ENCODE data around the gene ABCD4.
"Not testable (repeated sequence)": the region's sequence is repeated elsewhere in the genome, so short reads cannot be mapped to it uniquely, and the experiment has no call there.

The ABCD4 gene

DNA sequence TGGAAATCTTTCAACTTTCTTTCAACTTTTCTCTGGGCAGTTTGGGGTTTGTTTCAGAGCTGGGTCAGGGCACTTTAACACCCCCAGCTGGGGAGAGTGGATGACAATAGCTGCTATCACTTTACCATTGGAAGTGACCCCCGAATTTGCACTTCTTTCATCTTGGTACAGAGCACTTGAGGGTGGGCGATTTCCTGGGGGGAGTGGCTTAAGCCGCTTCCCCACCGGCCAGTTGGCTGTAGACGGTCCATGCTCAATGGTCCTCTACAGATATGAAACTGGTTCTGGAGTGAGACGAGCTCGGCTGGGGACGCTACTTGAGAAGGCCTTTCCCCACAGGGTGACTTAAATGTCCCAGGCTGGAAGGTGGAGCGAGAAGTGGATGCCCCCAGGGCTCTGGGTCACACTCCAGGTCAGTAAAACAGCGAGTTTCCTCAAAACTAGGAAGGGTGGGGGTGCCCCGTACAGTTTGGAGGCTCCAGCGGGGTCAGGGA, 45.6 kb upstream of the ABCD4 start, which contains the start of gene VRTN:
TSS of gene VRTN (plus strand) at position 231 of the 494 bp plus-strand sequence. CDS start 8,313 bp downstream, outside the sequence.
- TF ChIP-seq, protein P1, sequence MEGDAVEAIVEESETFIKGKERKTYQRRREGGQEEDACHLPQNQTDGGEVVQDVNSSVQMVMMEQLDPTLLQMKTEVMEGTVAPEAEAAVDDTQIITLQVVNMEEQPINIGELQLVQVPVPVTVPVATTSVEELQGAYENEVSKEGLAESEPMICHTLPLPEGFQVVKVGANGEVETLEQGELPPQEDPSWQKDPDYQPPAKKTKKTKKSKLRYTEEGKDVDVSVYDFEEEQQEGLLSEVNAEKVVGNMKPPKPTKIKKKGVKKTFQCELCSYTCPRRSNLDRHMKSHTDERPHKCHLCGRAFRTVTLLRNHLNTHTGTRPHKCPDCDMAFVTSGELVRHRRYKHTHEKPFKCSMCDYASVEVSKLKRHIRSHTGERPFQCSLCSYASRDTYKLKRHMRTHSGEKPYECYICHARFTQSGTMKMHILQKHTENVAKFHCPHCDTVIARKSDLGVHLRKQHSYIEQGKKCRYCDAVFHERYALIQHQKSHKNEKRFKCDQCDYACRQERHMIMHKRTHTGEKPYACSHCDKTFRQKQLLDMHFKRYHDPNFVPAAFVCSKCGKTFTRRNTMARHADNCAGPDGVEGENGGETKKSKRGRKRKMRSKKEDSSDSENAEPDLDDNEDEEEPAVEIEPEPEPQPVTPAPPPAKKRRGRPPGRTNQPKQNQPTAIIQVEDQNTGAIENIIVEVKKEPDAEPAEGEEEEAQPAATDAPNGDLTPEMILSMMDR (IDR thresholded peaks at IDR 0.05): no peak
- H3K9me3 ChIP-seq: no peaks in the 10 kb centered on the region
- no peaks in the 10 kb centered on the region for H3K36me3 ChIP-seq
- DNase-seq: no peak
- intact Hi-C loops (cut with DNase I; ENCODE audit: low total_unique reads): no loop called here
- no peak within 1 kb of the TSS for H3K27ac ChIP-seq
- H3K27me3 ChIP-seq: peaks cover 0 to 63% of the 10 kb centered on the region in 2 donors
- H3K4me3 ChIP-seq: no peak within 1 kb of the TSS
- no peaks in the 10 kb centered on the region for H3K4me1 ChIP-seq

DNA sequence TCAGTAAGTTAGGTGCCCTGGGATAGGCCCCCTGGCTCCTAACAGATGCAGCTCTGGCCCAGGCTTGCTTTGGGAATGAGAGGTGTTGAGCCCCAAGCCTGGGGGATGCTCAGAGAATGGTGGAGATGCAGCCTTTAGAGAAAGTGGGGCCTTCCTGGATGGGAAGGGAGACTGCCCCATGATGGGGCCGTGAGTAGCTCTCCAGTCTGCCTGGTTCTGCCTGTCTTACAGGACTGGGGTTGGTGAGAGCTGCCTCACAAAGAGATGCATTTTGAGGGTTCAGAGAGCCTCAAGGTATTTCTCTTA, 45.0 kb upstream of the ABCD4 start:
- no peaks in the 10 kb centered on the region for H3K36me3 ChIP-seq
- peaks cover 0 to 60% of the 10 kb centered on the region in 2 donors for H3K27me3 ChIP-seq
- intact Hi-C loops (cut with DNase I; ENCODE audit: low total_unique reads): no loop called here
- no peak overlapping the region for H3K4me3 ChIP-seq
- TF ChIP-seq, protein P1 (IDR thresholded peaks at IDR 0.05): no peak
- H3K27ac ChIP-seq: no peak overlapping the region
- no peak for DNase-seq
- H3K9me3 ChIP-seq: no peaks in the 10 kb centered on the region
- H3K4me1 ChIP-seq: no peaks in the 10 kb centered on the region

DNA sequence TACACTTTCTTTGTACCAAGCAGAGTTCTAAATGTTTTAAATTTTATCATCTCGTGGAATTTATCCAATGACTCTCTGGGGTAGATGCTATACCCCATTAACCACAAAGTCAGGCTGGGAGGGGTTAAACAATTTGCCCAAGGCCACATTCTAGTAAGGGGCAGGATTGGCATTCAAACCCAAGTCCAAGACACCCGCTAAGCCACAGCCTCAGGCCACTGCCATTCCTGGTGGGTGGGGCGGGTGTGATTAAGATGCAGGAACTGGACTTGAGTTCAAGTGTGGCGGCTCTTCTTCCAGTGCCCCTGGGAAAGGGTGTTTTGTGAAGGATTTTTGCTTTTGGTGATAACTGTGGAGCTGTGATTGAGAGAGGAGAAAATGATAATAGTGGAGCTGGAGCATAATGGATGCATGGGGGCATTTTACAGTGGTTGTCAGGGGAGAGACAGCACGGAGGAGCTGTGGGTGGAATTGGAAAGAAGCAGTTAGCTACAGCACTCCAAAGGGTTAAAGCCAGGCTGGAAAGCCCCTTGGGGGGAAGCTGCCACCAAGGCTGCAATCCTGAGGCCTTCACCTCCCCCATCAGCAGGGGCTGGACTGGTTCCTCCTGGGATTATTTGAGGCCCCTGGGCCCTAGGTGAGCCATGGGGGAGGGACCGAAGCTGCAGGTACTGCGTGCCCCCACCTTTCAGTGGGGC, 44.5 kb upstream of the ABCD4 start:
- no peaks in the 10 kb centered on the region for H3K9me3 ChIP-seq
- TF ChIP-seq, protein P1 (IDR thresholded peaks at IDR 0.05): no peak
- no peak overlapping the region for H3K4me3 ChIP-seq
- no peak overlapping the region for H3K27ac ChIP-seq
- H3K36me3 ChIP-seq: no peaks in the 10 kb centered on the region
- intact Hi-C loops (cut with DNase I; ENCODE audit: low total_unique reads): no loop called here
- H3K4me1 ChIP-seq: no peaks in the 10 kb centered on the region
- DNase-seq: no peak
- H3K27me3 ChIP-seq: peaks cover 0 to 57% of the 10 kb centered on the region in 2 donors

DNA sequence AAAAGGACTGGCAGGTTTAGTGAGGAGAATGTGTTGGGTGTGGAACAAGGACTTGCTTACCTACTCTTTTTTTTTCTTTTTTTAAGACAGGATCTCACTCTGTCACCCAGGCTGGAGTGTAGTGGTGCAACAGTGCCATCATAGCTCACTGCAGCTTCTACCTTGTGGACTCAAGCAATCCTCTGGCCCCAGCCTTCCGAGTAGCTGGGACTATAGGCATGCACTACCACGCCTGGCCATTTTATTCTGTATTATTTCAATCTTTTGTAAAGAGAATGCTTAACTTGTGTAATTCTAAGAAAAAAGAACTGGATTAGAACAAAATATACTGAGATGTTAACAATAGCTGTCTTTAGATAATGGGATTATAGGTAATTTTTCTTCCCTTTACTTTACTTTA, 43.6 kb upstream of the ABCD4 start:
- Histone ChIP-seq H3K27me3 (peaks cover 0 to 51% of the 10 kb centered on the region in 2 donors), H3K27ac (no peak overlapping the region), H3K4me3 (no peak overlapping the region), H3K9me3 (no peaks in the 10 kb centered on the region), H3K4me1 (no peaks in the 10 kb centered on the region), H3K36me3 (no peaks in the 10 kb centered on the region)
- no peak for DNase-seq
- TF ChIP-seq, protein P1 (IDR thresholded peaks at IDR 0.05): no peak
- intact Hi-C loops (cut with DNase I; ENCODE audit: low total_unique reads): no loop called here

DNA sequence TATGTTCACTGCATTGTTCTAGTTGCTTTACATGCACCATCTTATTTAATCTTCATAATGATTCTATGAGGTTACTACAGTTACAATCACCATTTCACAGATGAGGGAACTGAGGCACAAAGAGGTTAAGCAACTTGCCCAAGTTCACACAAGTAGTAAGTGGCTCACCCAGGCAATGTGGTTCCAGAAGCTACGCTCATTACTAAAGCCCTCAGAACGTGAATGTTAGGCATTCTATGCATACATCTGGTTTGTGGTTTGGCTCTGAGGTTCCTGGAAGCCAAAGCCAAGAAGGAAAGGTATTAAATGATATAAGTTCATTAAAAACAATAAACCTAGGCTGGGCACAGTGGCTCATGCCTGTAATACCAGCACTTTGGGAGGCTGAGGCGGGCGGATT, 31.2 kb upstream of the ABCD4 start:
- Histone ChIP-seq H3K36me3 (no peaks in the 10 kb centered on the region), H3K27me3 (peaks cover 0 to 3% of the 10 kb centered on the region in 2 donors), H3K9me3 (no peaks in the 10 kb centered on the region), H3K4me1 (no peaks in the 10 kb centered on the region), H3K27ac (no peak overlapping the region), H3K4me3 (no peak overlapping the region)
- TF ChIP-seq, protein P1 (IDR thresholded peaks at IDR 0.05): no peak
- intact Hi-C loops (cut with DNase I; ENCODE audit: low total_unique reads): no loop called here
- DNase-seq: no peak

DNA sequence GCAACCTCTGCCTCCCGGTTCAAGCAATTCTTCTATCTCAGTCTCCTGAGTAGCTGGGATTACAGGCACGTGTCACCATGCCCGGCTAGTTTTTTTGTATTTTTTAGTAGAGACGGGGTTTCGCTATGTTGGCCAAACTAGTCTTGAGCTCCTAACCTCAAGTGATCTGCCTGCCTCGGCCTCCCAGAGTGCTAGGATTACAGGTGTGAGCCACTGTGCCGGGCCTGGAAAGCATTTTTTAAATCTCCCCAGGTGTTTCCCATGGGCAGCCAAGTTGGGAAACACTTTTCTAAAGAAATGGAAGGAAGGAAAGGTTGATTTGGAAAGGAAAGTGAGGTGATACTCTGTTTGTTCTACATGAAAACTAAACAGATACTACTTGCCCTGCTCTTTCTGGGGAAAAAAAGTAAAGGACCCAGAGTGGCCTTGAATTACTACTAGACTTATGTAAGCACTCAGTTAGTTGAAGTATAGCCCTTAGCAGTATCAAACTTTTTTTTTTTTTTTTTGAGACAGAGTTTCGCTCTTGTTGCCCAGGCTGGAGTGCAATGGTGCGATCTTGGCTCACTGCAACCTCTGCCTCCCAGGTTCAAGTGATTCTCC, 27.3 kb upstream of the ABCD4 start:
- H3K4me1 ChIP-seq; DNase-seq; H3K27ac ChIP-seq; H3K36me3 ChIP-seq; H3K4me3 ChIP-seq; intact Hi-C loops (cut with DNase I; ENCODE audit: low total_unique reads); H3K9me3 ChIP-seq: not testable (repeated sequence)
- peaks cover 0 to 13% of the 10 kb centered on the region in 2 donors for H3K27me3 ChIP-seq

All from tibial artery (tissue), 4 donors.